HG02678 (cell line): ENCODE results near the gene VDR.
A peak's percentile ranks its signal among the peaks of the same experiment; 100 is the strongest.

Experiments
- ATAC-seq: cut with Tn5 transposase; IDR thresholded peaks from one replicate; pipeline ENCODE4 v1.9.1; 2021; ENCODE audit warnings: mild to moderate bottlenecking, moderate library complexity; ENCODE audit not compliant: unreplicated experiment

The VDR gene

GRCh38 chr12:47931187-47931586, 26.4 kb upstream of the VDR start:
- no peak for ATAC-seq

- no peak for ATAC-seq
Measured at GRCh38 chr12:47930634-47931033, 25.8 kb upstream of the VDR start.

GRCh38 chr12:47927346-47927745, 22.6 kb upstream of the VDR start:
- ATAC-seq: no peak

- no peak for ATAC-seq
Measured at GRCh38 chr12:47921907-47922306, 17.1 kb upstream of the VDR start.

GRCh38 chr12:47920913-47921312, 16.1 kb upstream of the VDR start:
- no peak for ATAC-seq

GRCh38 chr12:47913081-47913480, 8.3 kb upstream of the VDR start:
- no peak for ATAC-seq

- ATAC-seq: no peak
Measured at GRCh38 chr12:47912556-47912955, 7.8 kb upstream of the VDR start.

GRCh38 chr12:47910981-47911380, 6.2 kb upstream of the VDR start:
- no peak for ATAC-seq

GRCh38 chr12:47910486-47910885, 5.7 kb upstream of the VDR start:
- ATAC-seq: no peak

- no peak for ATAC-seq
Measured at GRCh38 chr12:47909839-47910465, 5.2 kb upstream of the VDR start.

GRCh38 chr12:47908738-47909137, 3.9 kb upstream of the VDR start:
- ATAC-seq: no peak

- no peak for ATAC-seq
Measured at GRCh38 chr12:47907851-47908454, 3.2 kb upstream of the VDR start.

GRCh38 chr12:47903927-47904712, 674 bp downstream of the VDR start:
- ATAC-seq: no peak

GRCh38 chr12:47903151-47903611, 1.6 kb downstream of the VDR start:
- peak; percentile 26 for ATAC-seq

- ATAC-seq: no peak
Measured at GRCh38 chr12:47902131-47902639, 2.6 kb downstream of the VDR start.

GRCh38 chr12:47901718-47902093, 3.1 kb downstream of the VDR start:
- ATAC-seq: no peak

GRCh38 chr12:47901063-47901717, 3.6 kb downstream of the VDR start:
- no peak for ATAC-seq

- no peak for ATAC-seq
Measured at GRCh38 chr12:47900131-47901062, 4.4 kb downstream of the VDR start.

GRCh38 chr12:47899466-47899865, 5.3 kb downstream of the VDR start:
- ATAC-seq: no peak

GRCh38 chr12:47896633-47897032, 8.2 kb downstream of the VDR start:
- ATAC-seq: no peak
